ENCODE data around the gene TMEM144.

Gene TMEM144

DNA sequence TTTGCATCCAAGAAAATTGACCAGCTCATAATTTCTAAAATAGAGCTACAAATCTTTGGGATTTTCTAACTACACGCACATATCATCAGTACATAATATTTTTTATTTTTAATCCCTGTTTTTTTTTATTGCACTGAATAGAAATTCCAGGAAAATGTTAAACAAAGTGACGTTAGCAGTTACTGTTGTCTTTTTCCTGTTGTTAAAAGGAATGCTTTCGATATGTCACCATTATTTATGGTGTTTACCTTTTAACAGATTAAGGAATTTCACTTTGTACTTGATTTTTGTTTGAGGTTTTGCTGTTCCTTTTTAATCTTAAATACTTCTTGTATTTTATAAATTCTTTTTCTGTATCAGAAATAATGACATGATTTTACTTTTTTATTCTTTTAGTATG is 89.7 kb downstream of the TMEM144 start:
- no peak for ATAC-seq

DNA sequence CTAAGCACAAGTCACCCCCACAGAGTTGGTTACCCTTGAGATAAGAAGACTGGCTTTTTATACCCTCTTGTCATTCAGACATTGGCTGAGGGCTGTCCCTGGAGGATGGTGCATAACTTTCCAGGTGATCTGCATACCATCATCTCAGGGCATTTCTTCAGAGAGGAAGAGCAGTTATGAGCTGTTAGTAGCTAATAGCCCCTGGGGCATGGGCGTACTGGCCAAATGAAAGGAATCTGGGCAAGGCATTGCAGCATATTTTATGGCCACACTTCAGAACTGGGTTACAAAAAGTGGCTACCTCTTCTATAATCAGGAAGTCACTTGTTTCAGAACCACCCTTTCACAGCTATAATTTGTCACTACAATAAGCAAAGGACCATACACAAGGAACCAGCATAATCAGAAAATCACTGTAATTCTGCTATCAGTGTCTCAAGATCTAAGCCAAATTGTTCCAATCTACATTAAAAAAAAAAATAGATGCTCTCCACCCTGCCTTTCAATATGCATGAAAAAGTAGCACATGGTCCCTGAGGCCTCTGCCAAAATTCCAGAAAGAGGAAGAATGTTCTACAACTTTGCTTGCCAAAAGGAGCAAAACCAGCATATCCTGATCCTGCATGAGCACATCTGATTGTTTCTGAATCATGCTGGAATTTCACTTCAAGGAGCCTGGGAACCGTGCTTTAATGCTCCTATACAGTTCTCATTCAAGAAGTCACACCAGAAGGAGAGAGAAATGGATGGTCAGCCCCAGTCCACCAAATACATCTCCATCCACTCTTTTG is 92.0 kb downstream of the TMEM144 start:
- ATAC-seq: no peak

DNA sequence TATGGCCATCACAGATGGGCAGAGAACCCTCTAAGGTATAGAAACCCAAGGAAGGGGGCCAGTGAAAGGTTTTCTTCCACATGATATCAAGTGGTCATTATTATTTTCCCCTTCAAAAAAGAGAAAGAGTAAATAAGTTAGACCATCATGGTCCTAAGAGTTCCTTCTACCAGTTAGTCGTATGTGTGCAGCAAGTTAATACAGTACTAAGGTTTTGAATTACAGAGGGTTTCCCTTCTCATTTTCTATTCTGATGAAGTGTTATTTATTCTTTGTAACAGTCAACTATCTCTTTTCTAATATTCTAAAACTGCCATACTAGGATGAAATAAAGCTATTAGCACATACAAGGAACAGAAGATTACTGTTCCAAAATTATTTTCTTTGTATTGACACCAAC is 94.4 kb downstream of the TMEM144 start:
- ATAC-seq: no peak
